PFSK-1 (cell line): Measurements from ENCODE around the gene CCDC136.

ENCODE experiments used
- FOXP2 ChIP-seq: optimal IDR thresholded peaks from 2 replicates; pipeline ENCODE3; 2011; ENCODE audit warnings: borderline replicate concordance, control low read depth, inconsistent platforms; ENCODE audit not compliant: insufficient read depth; ENCODE audit errors: extremely low read length, extremely low read depth
- POLR2AphosphoS5 ChIP-seq: IDR thresholded peaks from 2 replicates; pipeline ENCODE4 v1.6.1; 2012; ENCODE audit warnings: low read depth, mild to moderate bottlenecking, control low read depth, low read length, moderate library complexity
- SIN3A ChIP-seq: IDR thresholded peaks from 2 replicates; pipeline ENCODE4 v1.6.1; 2012; ENCODE audit warnings: mild to moderate bottlenecking, low read length, moderate library complexity, borderline replicate concordance; ENCODE audit not compliant: insufficient read depth
- TAF1 ChIP-seq: IDR thresholded peaks from 2 replicates; pipeline ENCODE4 v1.6.1; 2012; ENCODE audit warnings: low read length, control low read depth, borderline replicate concordance; ENCODE audit not compliant: insufficient read depth
- TF ChIP-seq, protein P1 (sequence below), 2 experiments: IDR thresholded peaks; 2 replicates each; pipeline versions ENCODE4 v1.6.1 to v1.8.0; 2011 to 2012; ENCODE audit warnings: low read depth in 2 of 2, low read length in 2 of 2, control low read depth in 1 of 2, inconsistent platforms in 1 of 2, mild to moderate bottlenecking in 1 of 2, moderate library complexity in 1 of 2; ENCODE audit not compliant: insufficient read depth in 1 of 2

CCDC136 gene

DNA sequence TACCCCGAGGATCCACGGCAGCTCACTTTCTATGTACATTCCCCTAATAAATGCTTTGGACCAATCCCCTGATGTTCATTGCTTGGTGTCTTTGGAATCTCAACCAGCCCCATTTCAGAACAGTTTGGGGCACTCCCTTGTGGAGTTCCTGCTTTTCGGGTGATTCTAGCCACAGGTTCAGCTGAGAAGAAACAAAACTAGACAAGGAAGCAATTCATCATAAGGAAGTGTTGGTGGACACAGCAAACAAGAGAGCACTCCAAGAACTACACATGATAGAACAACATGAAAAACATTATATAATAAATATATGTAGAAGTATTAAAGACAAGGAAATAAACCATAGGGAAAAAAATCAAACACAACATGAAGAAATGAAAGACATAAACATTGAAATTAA, 6.0 kb upstream of the CCDC136 start:
- no peak for TF ChIP-seq TAF1
- TF ChIP-seq, protein P1, sequence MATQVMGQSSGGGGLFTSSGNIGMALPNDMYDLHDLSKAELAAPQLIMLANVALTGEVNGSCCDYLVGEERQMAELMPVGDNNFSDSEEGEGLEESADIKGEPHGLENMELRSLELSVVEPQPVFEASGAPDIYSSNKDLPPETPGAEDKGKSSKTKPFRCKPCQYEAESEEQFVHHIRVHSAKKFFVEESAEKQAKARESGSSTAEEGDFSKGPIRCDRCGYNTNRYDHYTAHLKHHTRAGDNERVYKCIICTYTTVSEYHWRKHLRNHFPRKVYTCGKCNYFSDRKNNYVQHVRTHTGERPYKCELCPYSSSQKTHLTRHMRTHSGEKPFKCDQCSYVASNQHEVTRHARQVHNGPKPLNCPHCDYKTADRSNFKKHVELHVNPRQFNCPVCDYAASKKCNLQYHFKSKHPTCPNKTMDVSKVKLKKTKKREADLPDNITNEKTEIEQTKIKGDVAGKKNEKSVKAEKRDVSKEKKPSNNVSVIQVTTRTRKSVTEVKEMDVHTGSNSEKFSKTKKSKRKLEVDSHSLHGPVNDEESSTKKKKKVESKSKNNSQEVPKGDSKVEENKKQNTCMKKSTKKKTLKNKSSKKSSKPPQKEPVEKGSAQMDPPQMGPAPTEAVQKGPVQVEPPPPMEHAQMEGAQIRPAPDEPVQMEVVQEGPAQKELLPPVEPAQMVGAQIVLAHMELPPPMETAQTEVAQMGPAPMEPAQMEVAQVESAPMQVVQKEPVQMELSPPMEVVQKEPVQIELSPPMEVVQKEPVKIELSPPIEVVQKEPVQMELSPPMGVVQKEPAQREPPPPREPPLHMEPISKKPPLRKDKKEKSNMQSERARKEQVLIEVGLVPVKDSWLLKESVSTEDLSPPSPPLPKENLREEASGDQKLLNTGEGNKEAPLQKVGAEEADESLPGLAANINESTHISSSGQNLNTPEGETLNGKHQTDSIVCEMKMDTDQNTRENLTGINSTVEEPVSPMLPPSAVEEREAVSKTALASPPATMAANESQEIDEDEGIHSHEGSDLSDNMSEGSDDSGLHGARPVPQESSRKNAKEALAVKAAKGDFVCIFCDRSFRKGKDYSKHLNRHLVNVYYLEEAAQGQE (IDR thresholded peaks at IDR 0.05; ENCODE audit: insufficient read depth in 1 of 2, low read depth in 2 of 2, low read length in 2 of 2): no peak

DNA sequence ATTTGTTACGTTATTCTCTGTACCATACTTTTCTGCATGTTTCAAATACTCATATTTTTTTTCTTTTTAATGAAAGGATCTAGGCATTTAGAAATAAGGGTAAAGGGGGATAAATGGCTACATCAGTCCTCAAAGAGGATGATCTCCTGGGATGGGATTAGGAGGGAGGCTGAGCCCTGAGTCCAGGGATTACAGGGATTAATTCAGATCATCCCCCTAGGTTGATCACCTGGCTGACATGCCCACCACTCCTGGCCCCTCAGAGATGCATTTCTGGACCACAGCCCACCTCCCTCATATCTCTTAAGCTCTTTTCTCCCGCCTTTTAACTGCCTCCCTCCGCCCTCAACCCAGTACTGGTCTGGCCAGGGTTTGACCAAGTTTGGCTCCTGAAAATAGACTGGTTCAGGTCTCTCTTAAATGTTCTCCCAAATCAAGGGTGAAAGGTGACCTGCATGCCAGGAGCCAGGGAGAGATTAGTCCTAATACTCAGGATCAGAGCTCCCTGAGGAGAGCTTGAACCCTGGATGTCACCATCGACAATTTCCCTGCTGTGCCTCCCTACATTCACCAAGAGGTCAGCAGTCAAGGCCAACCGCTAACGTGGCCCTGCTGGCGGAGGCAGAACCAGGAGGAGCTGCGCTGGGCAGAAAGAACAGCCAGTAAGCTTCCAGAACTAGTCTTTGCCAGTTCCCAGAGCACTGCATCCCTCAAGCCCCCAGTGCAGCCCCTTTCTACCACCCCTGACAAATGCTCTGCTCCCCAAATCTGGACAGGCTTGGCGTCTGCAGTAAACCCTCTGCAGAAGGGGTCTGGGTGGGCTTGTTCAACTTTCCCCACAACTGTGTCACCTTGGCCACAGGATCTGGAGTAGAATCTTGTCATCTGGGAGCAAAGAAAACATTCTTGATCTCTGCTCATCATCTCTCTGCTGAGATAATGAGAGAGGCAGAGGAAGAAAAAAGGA, 3.0 kb upstream of the CCDC136 start:
- TF ChIP-seq SIN3A (no peak), TAF1 (no peak), FOXP2 (no peak), POLR2AphosphoS5 (no peak)
- TF ChIP-seq, protein P1 (IDR thresholded peaks at IDR 0.05; ENCODE audit: insufficient read depth in 1 of 2, low read depth in 2 of 2, low read length in 2 of 2): no peak

DNA sequence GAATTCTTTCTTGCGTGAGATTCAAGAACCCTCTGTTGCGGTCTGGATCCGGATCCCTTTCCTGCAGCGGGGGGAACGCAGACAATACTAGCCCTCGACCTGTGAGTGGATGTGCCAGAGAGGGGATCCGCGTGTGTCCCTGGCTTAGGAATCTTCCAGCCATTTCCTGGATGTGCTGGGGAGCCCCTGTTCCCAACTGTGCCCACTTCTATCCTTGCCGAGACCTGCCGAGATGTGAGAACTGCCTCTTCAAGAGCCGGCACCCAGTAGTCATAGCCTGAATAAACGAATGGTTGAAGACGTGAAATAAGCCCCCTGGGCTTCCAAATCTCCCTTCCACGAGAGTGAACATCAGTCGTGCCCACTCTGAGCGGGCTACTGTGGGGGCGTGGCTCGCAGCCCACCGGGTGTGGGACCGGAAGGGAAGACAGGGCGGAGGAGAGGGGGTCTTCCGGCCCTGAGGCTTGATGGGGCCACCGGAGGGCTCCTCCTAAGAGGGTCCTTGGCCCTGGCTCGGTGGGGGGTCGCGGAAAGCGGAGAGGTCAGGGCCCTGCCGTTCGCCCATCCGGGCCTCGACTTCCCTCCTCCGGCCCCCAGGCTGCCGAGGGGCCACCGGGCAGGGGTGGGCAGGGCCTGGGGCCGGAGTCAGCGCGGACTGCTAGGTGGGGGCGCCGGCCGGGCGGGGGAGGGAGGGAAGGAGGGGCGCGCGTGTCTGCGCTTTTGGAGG, 1.3 kb upstream of the CCDC136 start:
- TF ChIP-seq POLR2AphosphoS5 (no peak), SIN3A (no peak), TAF1 (no peak), FOXP2 (no peak)
- TF ChIP-seq, protein P1 (IDR thresholded peaks at IDR 0.05; ENCODE audit: insufficient read depth in 1 of 2, low read depth in 2 of 2, low read length in 2 of 2): no peak

DNA sequence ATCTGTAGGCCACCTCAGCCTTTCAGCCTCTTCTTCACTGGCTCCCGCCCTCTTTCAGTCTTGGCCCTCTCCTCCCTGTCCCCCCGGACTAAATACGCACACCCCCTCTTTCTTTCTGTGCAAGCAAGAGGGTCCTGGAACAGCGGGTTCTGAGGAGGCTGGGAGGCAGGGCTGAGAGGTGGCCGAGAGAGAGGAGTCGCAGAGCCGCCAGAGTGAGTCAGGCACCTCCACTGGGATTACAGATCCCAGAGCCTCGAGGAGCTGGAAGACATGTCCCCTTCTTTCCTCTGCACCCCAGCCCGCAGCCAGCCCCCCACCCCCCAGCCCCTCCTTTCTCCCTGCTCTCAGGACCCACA, 182 bp downstream of the CCDC136 start:
- TF ChIP-seq TAF1 (no peak), POLR2AphosphoS5 (no peak), SIN3A (no peak), FOXP2 (no peak)
- TF ChIP-seq, protein P1 (IDR thresholded peaks at IDR 0.05; ENCODE audit: insufficient read depth in 1 of 2, low read depth in 2 of 2, low read length in 2 of 2): no peak
